ENCODE measurements around the gene TRABD2A. TPM values are rescaled to one million over a fixed set of nuclear protein-coding genes. Genes with fewer than 3 reads are reported as not detected.

TRABD2A gene
- total and polyA plus RNA-seq, 9 of the 15 experiments (the other 6 are each of a cell fraction or from before 2014, with no cell fraction given) = 0.07 to 0.45 (median 0.25) TPM

DNA sequence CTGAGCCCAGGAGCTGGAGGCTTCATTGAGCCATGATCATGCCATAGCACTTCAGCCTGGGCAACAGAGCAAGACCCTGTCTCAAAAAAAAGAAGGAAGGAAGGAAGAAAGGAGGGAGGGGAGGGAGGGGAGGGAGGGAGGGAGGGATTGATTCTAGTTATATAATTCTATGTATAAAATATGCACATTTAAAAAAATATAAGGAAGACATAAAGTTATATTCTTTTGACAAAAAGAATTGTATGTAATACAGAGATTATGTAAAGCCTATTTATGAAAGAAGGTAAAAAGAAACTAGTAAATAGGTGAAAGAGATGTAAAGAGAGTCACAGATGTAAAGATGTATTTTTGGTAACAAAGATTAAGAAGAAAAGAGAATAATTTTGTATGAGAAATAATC, 42.1 kb upstream of the TRABD2A start:
- H4K20me1 ChIP-seq (replicated peaks; ENCODE audit: control insufficient read depth, insufficient read depth, low read length) = no peaks in the 10 kb centered on the region
- no peak overlapping the region for H3K27ac ChIP-seq (ENCODE audit: extremely low read depth, low read depth, low read length)
- no peaks in the 10 kb centered on the region for H3K79me2 ChIP-seq (ENCODE audit: control insufficient read depth, insufficient read depth, low read length)
- peaks cover 5% of the 10 kb centered on the region for H3K9me1 ChIP-seq (ENCODE audit: control insufficient read depth, insufficient read depth, low read length)
- FAIRE-seq (no peak), ATAC-seq (no peak), DNase-seq (ENCODE audit: extremely low read depth in 1 of 4, low spot score in 3 of 4) (no peak)
- H3K4me1 ChIP-seq (replicated peaks in 1 of 2; ENCODE audit: control insufficient read depth in 2 of 2, insufficient read depth in 2 of 2, low read length in 2 of 2) = peaks cover 13 to 32% of the 10 kb centered on the region in 2 experiments
- BruUV-seq (replicated peaks) = no TSS peak
- no peak overlapping the region for H3K4me3 ChIP-seq
- in situ Hi-C loops (cut with MboI) = loop anchor here (10.0 kb wide), 1 partner anchor 382 kb away; no protein-coding TSS in a partner anchor
- ChIA-PET CTCF (ENCODE audit: low intra/inter-chr PET ratio) (no interaction called here), POLR2A (interaction anchor here (2.0 kb wide), 1 partner anchor 16 kb away, joined by 6 read pairs; no protein-coding TSS in a partner anchor)
- H3K4me2 ChIP-seq (ENCODE audit: insufficient read depth, low read length) = no peak overlapping the region
- H3K27me3 ChIP-seq (ENCODE audit: control insufficient read depth in 2 of 2, insufficient read depth in 2 of 2, low read length in 2 of 2) = no peaks in the 10 kb centered on the region
- no peaks in the 10 kb centered on the region for H3K9me3 ChIP-seq (replicated peaks; ENCODE audit: control insufficient read depth, insufficient read depth, low read depth, low read length)
- no peaks in the 10 kb centered on the region for H3K36me3 ChIP-seq (ENCODE audit: control insufficient read depth, insufficient read depth, low read length)
- H2AFZ ChIP-seq (ENCODE audit: low read depth, low read length) = no peak overlapping the region
- H3K9ac ChIP-seq (ENCODE audit: insufficient read depth in 1 of 2, low read depth in 2 of 2, low read length in 2 of 2) = no peak overlapping the region
- TF ChIP-seq PCBP2 (IDR thresholded peaks at IDR 0.05; ENCODE audit: low read depth, low read length, poor library complexity, severe bottlenecking) (peak; percentile 77), ERF (CRISPR knock-in tag; IDR thresholded peaks at IDR 0.05) (no peak), HNRNPK (IDR thresholded peaks at IDR 0.05; ENCODE audit: low read depth, low read length, poor library complexity, severe bottlenecking) (peak; percentile 76)
- intact Hi-C loops (cut with micrococcal nuclease) = loop anchor here (10.0 kb wide), 1 partner anchor 268 kb away; no protein-coding TSS in a partner anchor

DNA sequence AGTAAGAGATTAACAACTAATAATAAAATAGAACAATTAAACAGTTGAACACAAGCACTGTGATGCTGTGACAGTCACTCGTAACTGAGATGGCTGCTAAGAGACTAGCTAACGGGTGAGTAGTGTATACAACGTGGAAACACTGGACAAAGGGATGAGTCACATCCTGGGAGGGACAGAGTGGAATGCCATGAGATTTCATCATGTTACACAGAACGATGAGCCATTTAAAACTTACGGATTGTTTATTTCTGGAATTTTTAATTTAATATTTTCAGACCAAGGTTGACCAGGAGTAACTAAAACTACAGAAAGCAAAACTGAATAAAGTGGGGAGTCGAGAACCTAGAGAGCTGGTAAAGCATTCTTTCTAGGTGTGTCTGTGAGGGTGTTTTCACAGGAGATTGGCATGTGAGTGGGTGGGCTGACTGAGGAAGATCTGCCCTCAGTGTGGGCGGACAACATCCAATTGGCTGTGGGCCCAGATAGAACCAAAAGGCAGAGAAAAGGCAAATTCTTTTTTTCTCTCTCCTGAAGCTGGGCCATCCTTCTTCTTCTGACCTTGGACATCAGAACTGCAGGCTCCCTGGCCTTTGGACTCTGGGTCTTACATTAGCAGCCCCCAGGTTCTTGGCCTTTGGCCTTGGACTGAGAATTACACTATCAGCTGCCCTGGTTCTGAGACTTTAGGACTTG, 39.1 kb upstream of the TRABD2A start:
- Histone ChIP-seq H3K4me1 (replicated peaks in 1 of 2; ENCODE audit: control insufficient read depth in 2 of 2, insufficient read depth in 2 of 2, low read length in 2 of 2) (peaks cover 0 to 23% of the 10 kb centered on the region in 2 experiments; a peak in 4 of 5 replicates), H3K27me3 (ENCODE audit: control insufficient read depth in 2 of 2, insufficient read depth in 2 of 2, low read length in 2 of 2) (no peaks in the 10 kb centered on the region), H3K9me3 (replicated peaks; ENCODE audit: control insufficient read depth, insufficient read depth, low read depth, low read length) (no peaks in the 10 kb centered on the region), H3K36me3 (ENCODE audit: control insufficient read depth, insufficient read depth, low read length) (no peaks in the 10 kb centered on the region), H3K4me3 (no peak overlapping the region), H3K27ac (ENCODE audit: extremely low read depth, low read depth, low read length) (peak overlapping the region; percentile 84), H3K79me2 (ENCODE audit: control insufficient read depth, insufficient read depth, low read length) (no peaks in the 10 kb centered on the region), H2AFZ (ENCODE audit: low read depth, low read length) (peak overlapping the region; percentile 89), H4K20me1 (replicated peaks; ENCODE audit: control insufficient read depth, insufficient read depth, low read length) (no peaks in the 10 kb centered on the region), H3K4me2 (ENCODE audit: insufficient read depth, low read length) (peak overlapping the region; percentile 66), H3K9ac (ENCODE audit: insufficient read depth in 1 of 2, low read depth in 2 of 2, low read length in 2 of 2) (peak overlapping the region; percentile 43 to 60; a peak in 3 of 4 replicates), H3K9me1 (ENCODE audit: control insufficient read depth, insufficient read depth, low read length) (no peaks in the 10 kb centered on the region)
- no TSS peak for BruUV-seq (replicated peaks)
- intact Hi-C loops (cut with micrococcal nuclease) = loop anchor here (10.0 kb wide), 1 partner anchor 265 kb away; no protein-coding TSS in a partner anchor
- WGBS (ENCODE audit: insufficient coverage, low coverage, missing lambda C conversion rate) = 3% methylated on average over 7 of the region's 7 CpGs
- ChIA-PET POLR2A (interaction anchor here (1.0 to 5.1 kb wide), 2 partner anchors 14 to 40 kb away, joined by 4 to 78 read pairs; partner anchors contain the start of gene TMSB10), CTCF (ENCODE audit: low intra/inter-chr PET ratio) (no interaction called here)
- DNase-seq (ENCODE audit: extremely low read depth in 1 of 4, low spot score in 3 of 4) = peak; percentile 28 to 81 (median 49)
- FAIRE-seq = peak; percentile 80
- in situ Hi-C loops (cut with MboI) = loop anchor here (10.0 kb wide), 1 partner anchor 385 kb away; no protein-coding TSS in a partner anchor
- ATAC-seq = peak; percentile 91
- peak; percentile 83 for TF ChIP-seq TEAD4 (IDR thresholded peaks at IDR 0.05; ENCODE audit: low read length)
- no peak for TF ChIP-seq TEAD4 (CRISPR knock-in tag; IDR thresholded peaks at IDR 0.05; ENCODE audit: borderline replicate concordance)
- peak; percentile 99 for TF ChIP-seq EGR1 (conservative IDR thresholded peaks at IDR 0.05)
- TF ChIP-seq, protein P1, sequence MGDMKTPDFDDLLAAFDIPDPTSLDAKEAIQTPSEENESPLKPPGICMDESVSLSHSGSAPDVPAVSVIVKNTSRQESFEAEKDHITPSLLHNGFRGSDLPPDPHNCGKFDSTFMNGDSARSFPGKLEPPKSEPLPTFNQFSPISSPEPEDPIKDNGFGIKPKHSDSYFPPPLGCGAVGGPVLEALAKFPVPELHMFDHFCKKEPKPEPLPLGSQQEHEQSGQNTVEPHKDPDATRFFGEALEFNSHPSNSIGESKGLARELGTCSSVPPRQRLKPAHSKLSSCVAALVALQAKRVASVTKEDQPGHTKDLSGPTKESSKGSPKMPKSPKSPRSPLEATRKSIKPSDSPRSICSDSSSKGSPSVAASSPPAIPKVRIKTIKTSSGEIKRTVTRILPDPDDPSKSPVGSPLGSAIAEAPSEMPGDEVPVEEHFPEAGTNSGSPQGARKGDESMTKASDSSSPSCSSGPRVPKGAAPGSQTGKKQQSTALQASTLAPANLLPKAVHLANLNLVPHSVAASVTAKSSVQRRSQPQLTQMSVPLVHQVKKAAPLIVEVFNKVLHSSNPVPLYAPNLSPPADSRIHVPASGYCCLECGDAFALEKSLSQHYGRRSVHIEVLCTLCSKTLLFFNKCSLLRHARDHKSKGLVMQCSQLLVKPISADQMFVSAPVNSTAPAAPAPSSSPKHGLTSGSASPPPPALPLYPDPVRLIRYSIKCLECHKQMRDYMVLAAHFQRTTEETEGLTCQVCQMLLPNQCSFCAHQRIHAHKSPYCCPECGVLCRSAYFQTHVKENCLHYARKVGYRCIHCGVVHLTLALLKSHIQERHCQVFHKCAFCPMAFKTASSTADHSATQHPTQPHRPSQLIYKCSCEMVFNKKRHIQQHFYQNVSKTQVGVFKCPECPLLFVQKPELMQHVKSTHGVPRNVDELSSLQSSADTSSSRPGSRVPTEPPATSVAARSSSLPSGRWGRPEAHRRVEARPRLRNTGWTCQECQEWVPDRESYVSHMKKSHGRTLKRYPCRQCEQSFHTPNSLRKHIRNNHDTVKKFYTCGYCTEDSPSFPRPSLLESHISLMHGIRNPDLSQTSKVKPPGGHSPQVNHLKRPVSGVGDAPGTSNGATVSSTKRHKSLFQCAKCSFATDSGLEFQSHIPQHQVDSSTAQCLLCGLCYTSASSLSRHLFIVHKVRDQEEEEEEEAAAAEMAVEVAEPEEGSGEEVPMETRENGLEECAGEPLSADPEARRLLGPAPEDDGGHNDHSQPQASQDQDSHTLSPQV (IDR thresholded peaks at IDR 0.05) = peak; percentile 80; the same call in 1 of the 2 replicates
- peak; percentile 29 for TF ChIP-seq NFRKB (IDR thresholded peaks at IDR 0.05; ENCODE audit: low read depth)
- TF ChIP-seq TAF9B (IDR thresholded peaks at IDR 0.05; ENCODE audit: partially characterized antibody) = peak; percentile 44
- peak; percentile 59 for TF ChIP-seq ZNF644 (tag; IDR thresholded peaks at IDR 0.05; ENCODE audit: low read depth)
